Trophoblast cell (in vitro differentiated cells and primary cell): ENCODE measurements around the gene KCND3.

Experiments used
- DNase-seq, 2 donors: peaks; one replicate each; pipeline ENCODE4 v3.0.0-alpha.2; 2016
- H2AFZ ChIP-seq: 2 replicates; pipeline ENCODE4 v1.6.1; 2013; ENCODE audit warnings: low read length, moderate library complexity, mild to moderate bottlenecking; ENCODE audit not compliant: insufficient read depth, poor library complexity
- H2AK5ac ChIP-seq: 2 replicates; pipeline ENCODE4 v1.6.1; 2013; ENCODE audit warnings: mild to moderate bottlenecking, low read length
- H2BK120ac ChIP-seq: 2 replicates; pipeline ENCODE4 v1.6.1; 2013; ENCODE audit warnings: low read length, mild to moderate bottlenecking, moderate library complexity; ENCODE audit not compliant: insufficient read depth, poor library complexity
- H2BK12ac ChIP-seq: 2 replicates; pipeline ENCODE4 v1.6.1; 2013; ENCODE audit warnings: mild to moderate bottlenecking, low read length, moderate library complexity
- H2BK5ac ChIP-seq: 2 replicates; pipeline ENCODE4 v1.6.1; 2013; ENCODE audit warnings: low read length, low read depth, moderate library complexity, mild to moderate bottlenecking; ENCODE audit not compliant: poor library complexity
- H3K14ac ChIP-seq: 2 replicates; pipeline ENCODE4 v1.6.1; 2013; ENCODE audit warnings: mild to moderate bottlenecking, low read length
- H3K18ac ChIP-seq: 2 replicates; pipeline ENCODE4 v1.6.1; 2013; ENCODE audit warnings: mild to moderate bottlenecking, low read length
- H3K23ac ChIP-seq: 2 replicates; pipeline ENCODE4 v1.6.1; 2013; ENCODE audit warnings: low read length
- H3K27ac ChIP-seq: 2 replicates; pipeline ENCODE4 v1.5.1; 2013; ENCODE audit warnings: low read depth, mild to moderate bottlenecking, inconsistent platforms, low read length, moderate library complexity
- H3K27me3 ChIP-seq: 2 replicates; pipeline ENCODE4 v1.6.1; 2013; ENCODE audit warnings: inconsistent platforms, mild to moderate bottlenecking, low read length, moderate library complexity; ENCODE audit not compliant: insufficient read depth
- H3K36me3 ChIP-seq, 2 experiments: 1 replicate in 1 of 2; 2 replicates in 1 of 2; pipeline ENCODE4 v1.6.1; 2013; ENCODE audit warnings: low read length in 2 of 2, mild to moderate bottlenecking in 2 of 2, moderate library complexity in 1 of 2; ENCODE audit not compliant: insufficient read depth in 2 of 2, control insufficient read depth in 1 of 2
- H3K4ac ChIP-seq: 2 replicates; pipeline ENCODE4 v1.6.1; 2013; ENCODE audit warnings: low read depth, mild to moderate bottlenecking, low read length, moderate library complexity
- H3K4me1 ChIP-seq, 2 experiments: 1 replicate in 1 of 2; 2 replicates in 1 of 2; pipeline ENCODE4 v1.6.1; 2013; ENCODE audit warnings: low read length in 2 of 2, mild to moderate bottlenecking in 2 of 2, moderate library complexity in 1 of 2; ENCODE audit not compliant: insufficient read depth in 2 of 2, control insufficient read depth in 1 of 2
- H3K4me2 ChIP-seq: 2 replicates; pipeline ENCODE4 v1.6.1; 2013; ENCODE audit warnings: inconsistent platforms, mild to moderate bottlenecking, low read length, moderate library complexity
- H3K4me3 ChIP-seq: 2 replicates; pipeline ENCODE4 v1.5.1; 2013; ENCODE audit warnings: mild to moderate bottlenecking, low read depth, low read length, inconsistent platforms
- H3K79me1 ChIP-seq: one replicate; pipeline ENCODE4 v1.6.1; 2013; ENCODE audit warnings: low read length
- H3K79me2 ChIP-seq: 2 replicates; pipeline ENCODE4 v1.6.1; 2013; ENCODE audit warnings: low read length, mild to moderate bottlenecking; ENCODE audit not compliant: control insufficient read depth, insufficient read depth, poor library complexity
- H3K9ac ChIP-seq: 2 replicates; pipeline ENCODE4 v1.6.1; 2013; ENCODE audit warnings: mild to moderate bottlenecking, low read length
- H3K9me3 ChIP-seq: 2 replicates; pipeline ENCODE4 v1.6.1; 2013; ENCODE audit warnings: low read depth, mild to moderate bottlenecking, control low read depth, inconsistent platforms, low read length; ENCODE audit not compliant: insufficient read depth
- H4K12ac ChIP-seq: 2 replicates; pipeline ENCODE4 v1.6.1; 2013; ENCODE audit warnings: low read depth, mild to moderate bottlenecking, low read length, moderate library complexity
- H4K8ac ChIP-seq: 2 replicates; pipeline ENCODE4 v1.6.1; 2013; ENCODE audit warnings: low read depth, mild to moderate bottlenecking, low read length, moderate library complexity
- H4K91ac ChIP-seq: one replicate; pipeline ENCODE4 v1.6.1; 2013; ENCODE audit warnings: low read depth, mild to moderate bottlenecking, low read length, moderate library complexity
- WGBS: extraction: QIAGEN DNeasy Blood & Tissue Kit; methylation state at CpG from one replicate; pipeline ENCODE4 v1.1.7; 2013; ENCODE audit warnings: missing lambda C conversion rate; ENCODE audit not compliant: insufficient read length, insufficient coverage; ENCODE audit errors: extremely low coverage; 5-methylcytosine and 5-hydroxymethylcytosine counted together

The KCND3 gene

GRCh38 chr1:111930356-111930755 is 59.1 kb downstream of the KCND3 start:
- H3K9ac ChIP-seq, result no peak overlapping the region
- no peak overlapping the region for H3K23ac ChIP-seq
- no peak overlapping the region for H2BK5ac ChIP-seq
- no peak overlapping the region for H3K4me2 ChIP-seq
- H3K4me1 ChIP-seq, result peaks cover 0 to 3% of the 10 kb centered on the region in 2 experiments
- H4K8ac ChIP-seq, result no peak overlapping the region
- H2BK120ac ChIP-seq, result no peak overlapping the region
- no peak overlapping the region for H3K4ac ChIP-seq
- H3K9me3 ChIP-seq, result peaks cover 2% of the 10 kb centered on the region
- WGBS, result no CpG with 5 or more reads among the region's 3 CpGs
- no peak for DNase-seq
- no peak overlapping the region for H4K12ac ChIP-seq
- no peaks in the 10 kb centered on the region for H3K79me2 ChIP-seq
- no peak overlapping the region for H3K14ac ChIP-seq
- no peaks in the 10 kb centered on the region for H3K36me3 ChIP-seq
- H3K18ac ChIP-seq, result no peak overlapping the region
- no peak overlapping the region for H2AFZ ChIP-seq
- no peak overlapping the region for H2AK5ac ChIP-seq
- no peak overlapping the region for H3K27ac ChIP-seq
- H3K4me3 ChIP-seq, result no peak overlapping the region
- no peak overlapping the region for H4K91ac ChIP-seq
- H3K27me3 ChIP-seq, result no peaks in the 10 kb centered on the region
- H3K79me1 ChIP-seq, result no peaks in the 10 kb centered on the region
- no peak overlapping the region for H2BK12ac ChIP-seq

DNA sequence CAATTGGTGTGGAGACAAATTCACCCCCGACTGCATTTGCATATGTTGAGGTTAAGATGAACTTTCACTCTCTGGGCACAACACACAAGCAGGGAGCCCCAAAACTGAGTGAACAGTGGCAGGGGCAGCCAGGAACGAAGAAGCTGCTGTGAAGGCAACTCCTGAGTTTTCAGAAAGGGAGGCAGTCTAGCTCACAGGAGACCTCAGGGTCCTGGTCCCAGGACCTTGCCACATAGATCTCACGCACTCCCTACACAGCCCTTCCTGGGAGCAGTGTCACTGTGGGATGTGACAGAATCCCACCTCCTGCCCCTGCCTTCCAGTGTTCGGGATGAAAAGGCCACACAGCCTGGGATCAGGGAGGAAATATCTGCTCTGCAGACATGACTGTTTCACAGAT is 60.9 kb downstream of the KCND3 start:
- Histone ChIP-seq H3K4ac (no peak overlapping the region), H3K9me3 (no peaks in the 10 kb centered on the region), H2AK5ac (no peak overlapping the region), H3K4me3 (no peak overlapping the region), H3K23ac (no peak overlapping the region), H2BK12ac (no peak overlapping the region), H3K27me3 (no peaks in the 10 kb centered on the region), H2BK5ac (no peak overlapping the region), H3K9ac (no peak overlapping the region), H4K91ac (no peak overlapping the region), H3K79me1 (no peaks in the 10 kb centered on the region), H3K36me3 (no peaks in the 10 kb centered on the region), H2AFZ (no peak overlapping the region), H3K18ac (no peak overlapping the region), H3K79me2 (no peaks in the 10 kb centered on the region), H3K14ac (no peak overlapping the region), H3K4me2 (no peak overlapping the region), H4K8ac (no peak overlapping the region), H3K4me1 (peaks cover 0 to 3% of the 10 kb centered on the region in 2 experiments), H3K27ac (no peak overlapping the region), H2BK120ac (no peak overlapping the region), H4K12ac (no peak overlapping the region)
- DNase-seq, result peak in 1 of 2 donors; percentile 30
- WGBS, result no CpG with 5 or more reads among the region's 4 CpGs

- H2AK5ac ChIP-seq, result no peak overlapping the region
- no peak overlapping the region for H3K4me2 ChIP-seq
- no CpG with 5 or more reads among the region's 2 CpGs for WGBS
- no peak overlapping the region for H2BK120ac ChIP-seq
- H2AFZ ChIP-seq, result no peak overlapping the region
- H3K4ac ChIP-seq, result no peak overlapping the region
- H3K27ac ChIP-seq, result no peak overlapping the region
- no peak overlapping the region for H4K12ac ChIP-seq
- peaks cover 0 to 3% of the 10 kb centered on the region in 2 experiments for H3K4me1 ChIP-seq
- H3K9ac ChIP-seq, result no peak overlapping the region
- H3K18ac ChIP-seq, result no peak overlapping the region
- no peak overlapping the region for H3K14ac ChIP-seq
- no peaks in the 10 kb centered on the region for H3K79me2 ChIP-seq
- H4K91ac ChIP-seq, result no peak overlapping the region
- no peak overlapping the region for H3K4me3 ChIP-seq
- H3K36me3 ChIP-seq, result no peaks in the 10 kb centered on the region
- H3K27me3 ChIP-seq, result no peaks in the 10 kb centered on the region
- no peak for DNase-seq
- no peak overlapping the region for H4K8ac ChIP-seq
- no peak overlapping the region for H3K23ac ChIP-seq
- no peak overlapping the region for H2BK5ac ChIP-seq
- no peaks in the 10 kb centered on the region for H3K79me1 ChIP-seq
- no peak overlapping the region for H2BK12ac ChIP-seq
- no peaks in the 10 kb centered on the region for H3K9me3 ChIP-seq
Observed at GRCh38 chr1:111927652-111928051, 61.8 kb downstream of the KCND3 start.

GRCh38 chr1:111924786-111925185 is 64.7 kb downstream of the KCND3 start:
- H3K27ac ChIP-seq, result no peak overlapping the region
- no peak overlapping the region for H4K12ac ChIP-seq
- peaks cover 0 to 3% of the 10 kb centered on the region in 2 experiments for H3K4me1 ChIP-seq
- no CpG with 5 or more reads among the region's 2 CpGs for WGBS
- no peak overlapping the region for H2BK5ac ChIP-seq
- DNase-seq, result no peak
- no peak overlapping the region for H3K4me3 ChIP-seq
- no peak overlapping the region for H3K4ac ChIP-seq
- H3K9me3 ChIP-seq, result no peaks in the 10 kb centered on the region
- no peak overlapping the region for H2AK5ac ChIP-seq
- no peak overlapping the region for H4K91ac ChIP-seq
- H4K8ac ChIP-seq, result no peak overlapping the region
- no peak overlapping the region for H2BK120ac ChIP-seq
- H3K4me2 ChIP-seq, result no peak overlapping the region
- H3K79me1 ChIP-seq, result no peaks in the 10 kb centered on the region
- H2BK12ac ChIP-seq, result no peak overlapping the region
- H3K18ac ChIP-seq, result no peak overlapping the region
- no peaks in the 10 kb centered on the region for H3K27me3 ChIP-seq
- H3K9ac ChIP-seq, result no peak overlapping the region
- no peak overlapping the region for H3K14ac ChIP-seq
- H2AFZ ChIP-seq, result no peak overlapping the region
- no peaks in the 10 kb centered on the region for H3K79me2 ChIP-seq
- H3K36me3 ChIP-seq, result no peaks in the 10 kb centered on the region
- no peak overlapping the region for H3K23ac ChIP-seq
